ENCODE results near the gene FBXL20.
"Not testable (repeated sequence)": the region's sequence is repeated elsewhere in the genome, so short reads cannot be mapped to it uniquely, and the experiment has no call there.

Gene FBXL20

DNA sequence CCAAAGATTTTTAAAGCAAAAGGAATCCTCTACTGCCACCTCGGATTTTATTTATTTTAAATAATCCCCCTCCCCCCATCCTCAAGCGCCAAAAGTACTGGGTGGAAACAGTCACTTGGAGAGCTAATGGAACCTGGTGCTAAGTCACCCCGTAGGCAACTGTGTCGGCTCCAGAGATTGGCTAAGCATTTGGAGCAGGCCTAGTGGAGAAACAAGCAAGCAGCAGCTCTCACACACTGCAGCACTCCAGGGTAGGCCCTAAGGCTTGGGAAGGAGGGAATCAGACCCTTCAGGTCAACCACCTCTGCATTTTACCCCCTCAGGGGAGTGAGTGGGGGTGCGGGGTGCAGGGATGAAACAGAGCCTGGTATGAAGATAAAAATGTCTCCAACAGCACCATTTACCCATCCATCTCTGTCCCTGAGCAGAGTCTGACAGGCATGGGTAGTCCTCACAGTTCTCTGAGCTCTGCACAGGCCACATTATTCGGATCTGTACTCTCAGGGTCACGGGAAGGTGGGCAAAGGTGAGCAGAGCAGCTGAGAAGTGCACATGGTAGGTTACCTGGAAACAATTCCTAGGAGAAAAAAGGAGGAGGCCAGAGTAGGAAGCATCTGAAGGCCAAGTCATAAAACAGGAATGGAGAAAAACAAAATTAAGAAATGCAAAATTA is 148.5 kb downstream of the FBXL20 start:
- no peak for DNase-seq (ENCODE audit: low read depth)
- TF ChIP-seq, protein P1, sequence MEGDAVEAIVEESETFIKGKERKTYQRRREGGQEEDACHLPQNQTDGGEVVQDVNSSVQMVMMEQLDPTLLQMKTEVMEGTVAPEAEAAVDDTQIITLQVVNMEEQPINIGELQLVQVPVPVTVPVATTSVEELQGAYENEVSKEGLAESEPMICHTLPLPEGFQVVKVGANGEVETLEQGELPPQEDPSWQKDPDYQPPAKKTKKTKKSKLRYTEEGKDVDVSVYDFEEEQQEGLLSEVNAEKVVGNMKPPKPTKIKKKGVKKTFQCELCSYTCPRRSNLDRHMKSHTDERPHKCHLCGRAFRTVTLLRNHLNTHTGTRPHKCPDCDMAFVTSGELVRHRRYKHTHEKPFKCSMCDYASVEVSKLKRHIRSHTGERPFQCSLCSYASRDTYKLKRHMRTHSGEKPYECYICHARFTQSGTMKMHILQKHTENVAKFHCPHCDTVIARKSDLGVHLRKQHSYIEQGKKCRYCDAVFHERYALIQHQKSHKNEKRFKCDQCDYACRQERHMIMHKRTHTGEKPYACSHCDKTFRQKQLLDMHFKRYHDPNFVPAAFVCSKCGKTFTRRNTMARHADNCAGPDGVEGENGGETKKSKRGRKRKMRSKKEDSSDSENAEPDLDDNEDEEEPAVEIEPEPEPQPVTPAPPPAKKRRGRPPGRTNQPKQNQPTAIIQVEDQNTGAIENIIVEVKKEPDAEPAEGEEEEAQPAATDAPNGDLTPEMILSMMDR (conservative IDR thresholded peaks at IDR 0.05; ENCODE audit: low read length) = no peak
- H3K4me3 ChIP-seq (ENCODE audit: low read length) = no peak overlapping the region

DNA sequence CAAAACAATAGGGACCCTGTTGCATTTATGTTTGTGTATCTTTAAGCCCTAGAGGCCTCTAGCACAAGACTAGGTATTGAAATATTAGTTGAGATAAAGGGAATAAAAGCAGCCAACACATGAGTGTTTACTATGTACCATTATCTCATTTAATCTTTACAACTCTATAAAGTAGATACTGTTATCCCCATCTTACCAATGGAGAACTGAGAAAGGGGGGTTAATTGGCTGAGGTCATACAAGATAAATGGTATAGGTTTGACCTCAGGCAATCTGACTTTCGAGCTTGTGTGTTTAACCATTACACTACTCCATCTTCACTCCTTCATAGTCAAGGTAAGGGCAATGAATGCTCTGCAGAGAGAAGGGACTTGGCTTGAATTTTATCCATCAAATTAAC is 149.4 kb downstream of the FBXL20 start:
- TF ChIP-seq, protein P1 (conservative IDR thresholded peaks at IDR 0.05; ENCODE audit: low read length) = no peak
- no peak for DNase-seq (ENCODE audit: low read depth)
- H3K4me3 ChIP-seq (ENCODE audit: low read length) = no peak overlapping the region

DNA sequence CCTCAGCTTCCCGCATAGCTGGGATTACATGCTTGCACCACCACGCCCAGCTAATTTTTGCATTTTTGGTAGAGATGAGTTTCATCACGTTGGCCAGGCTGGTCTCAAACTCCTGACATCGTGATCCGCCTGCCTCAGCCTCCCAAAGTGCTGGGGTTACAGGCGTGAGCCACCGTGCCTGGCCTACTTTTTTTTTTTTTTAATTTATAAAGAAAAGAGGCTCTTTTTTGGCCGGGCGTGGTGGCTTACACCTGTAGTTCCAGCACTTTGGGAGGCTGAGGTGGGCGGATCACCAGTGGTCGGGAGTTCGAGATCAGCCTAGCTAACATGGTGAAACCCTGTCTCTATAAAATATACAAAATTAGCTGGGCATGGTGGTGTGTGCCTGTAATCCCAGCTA is 151.3 kb downstream of the FBXL20 start:
- H3K4me3 ChIP-seq (ENCODE audit: low read length); DNase-seq (ENCODE audit: low read depth): not testable (repeated sequence)

DNA sequence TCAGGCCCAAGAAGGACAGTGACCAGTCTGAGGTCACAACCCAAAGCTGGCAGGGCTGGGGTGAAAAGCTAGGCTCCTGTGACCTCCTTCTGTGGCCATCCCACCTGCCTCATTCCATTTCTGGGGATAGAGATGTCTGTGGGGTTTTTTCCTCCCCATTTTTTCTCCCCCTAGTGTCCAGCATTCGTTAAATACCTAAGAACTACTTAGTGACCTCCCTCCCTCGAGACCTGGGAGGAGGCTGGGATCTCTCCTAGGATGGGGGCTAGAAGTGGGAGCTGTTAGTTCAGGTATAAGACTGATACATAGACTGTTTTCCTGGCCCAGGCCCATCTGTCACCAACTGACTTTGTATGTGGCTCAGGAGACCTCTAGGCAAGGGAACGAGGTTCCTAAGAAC is 155.2 kb downstream of the FBXL20 start:
- TF ChIP-seq, protein P1 (conservative IDR thresholded peaks at IDR 0.05; ENCODE audit: low read length) = no peak
- DNase-seq (ENCODE audit: low read depth) = no peak
- no peak overlapping the region for H3K4me3 ChIP-seq (ENCODE audit: low read length)

DNA sequence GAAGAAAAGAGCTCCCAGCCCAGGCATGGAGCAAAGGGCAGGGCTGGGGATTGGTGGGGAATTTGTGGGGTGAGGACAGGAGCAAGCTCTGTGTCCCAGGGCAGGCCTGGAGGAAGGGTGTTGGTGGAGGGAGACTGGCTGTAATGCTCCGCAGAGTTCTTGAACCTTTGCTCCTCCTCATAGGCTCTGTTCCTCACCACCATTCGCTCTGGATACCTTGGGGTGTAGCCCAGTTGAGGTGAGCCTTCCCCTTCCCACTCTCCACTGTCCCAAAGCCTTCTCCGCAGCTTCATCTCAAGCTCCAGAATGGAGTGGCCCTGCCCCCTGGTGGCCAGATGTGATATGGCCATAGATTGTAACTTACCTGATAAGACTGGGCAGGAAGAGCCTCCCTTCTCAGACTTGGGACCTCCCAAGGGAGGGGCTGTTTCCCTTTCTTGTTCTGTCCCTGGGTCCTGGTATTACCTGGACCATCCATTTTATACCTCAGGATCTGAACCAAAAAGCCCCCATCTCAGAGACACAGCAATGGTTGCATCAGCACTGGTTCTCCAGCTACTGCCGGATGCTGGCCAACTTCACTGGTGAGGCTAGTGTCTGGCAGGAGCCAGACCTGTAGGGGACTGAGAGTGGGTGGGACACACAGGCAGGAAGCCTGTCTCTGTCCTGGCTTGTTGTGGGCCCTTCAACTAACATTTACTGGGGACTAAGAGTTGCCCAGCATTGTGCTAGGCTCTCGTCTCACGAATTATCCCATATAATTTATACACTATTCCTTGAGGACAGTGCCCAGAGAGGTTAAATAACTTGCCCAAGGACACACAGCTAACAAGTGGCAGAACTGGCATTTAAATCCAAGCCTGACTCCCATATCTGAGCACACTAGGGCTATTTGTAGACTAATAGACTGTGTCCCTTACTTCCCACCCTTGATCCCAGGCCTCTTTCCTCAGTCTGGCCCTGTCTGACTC is 156.5 kb downstream of the FBXL20 start:
- TF ChIP-seq, protein P1 (conservative IDR thresholded peaks at IDR 0.05; ENCODE audit: low read length) = peak; percentile 97
- H3K4me3 ChIP-seq (ENCODE audit: low read length) = no peak overlapping the region
- DNase-seq (ENCODE audit: low read depth) = peak; percentile 70

- DNase-seq (ENCODE audit: low read depth) = no peak
- TF ChIP-seq, protein P1 (conservative IDR thresholded peaks at IDR 0.05; ENCODE audit: low read length) = no peak
- H3K4me3 ChIP-seq (ENCODE audit: low read length) = no peak overlapping the region
These were observed 157.3 kb downstream of the FBXL20 start for GRCh38 chr17:39244016-39244599.

DNA sequence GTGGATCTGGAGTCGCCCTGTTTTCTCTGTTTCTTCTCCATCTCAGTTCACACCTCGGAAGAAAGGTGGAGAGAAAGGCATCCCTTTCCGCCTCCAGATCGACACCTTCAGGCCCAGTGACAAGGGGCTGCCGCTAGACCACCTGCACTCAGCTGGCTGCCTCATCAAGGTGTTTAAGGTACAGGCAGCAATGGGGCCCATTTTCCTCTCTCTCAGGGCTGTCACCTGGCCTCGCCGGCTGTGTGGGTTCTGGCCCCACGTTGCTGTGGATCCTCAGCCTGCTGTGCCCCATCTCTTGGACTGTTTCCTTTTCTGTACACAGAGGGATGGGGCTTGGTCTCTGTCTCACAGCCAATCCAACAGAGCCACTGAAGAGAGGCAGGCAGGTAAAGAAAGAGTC is 158.3 kb downstream of the FBXL20 start:
- TF ChIP-seq, protein P1 (conservative IDR thresholded peaks at IDR 0.05; ENCODE audit: low read length) = no peak
- DNase-seq (ENCODE audit: low read depth) = no peak
- no peak overlapping the region for H3K4me3 ChIP-seq (ENCODE audit: low read length)

Measured in AG10803 (cell line).